Endothelial cell of umbilical vein (primary cell): ENCODE results near the gene CDIPT. TPM values are rescaled to one million over a fixed set of nuclear protein-coding genes. Genes with fewer than 3 reads are reported as not detected.

Experiments
- BruUV-seq: library from RNA; stranded (reverse); fragments of 400-500 nt; replicated peaks from 2 replicates; lab custom pipeline; 2021; lab: Mats Ljungman, UMichigan
- CTCF ChIA-PET: fragments of 300-600, 350-600 bp; sonication (Branson Sonifier 250); formaldehyde crosslinking; loops from one replicate; lab custom pipeline; 2021; ENCODE audit warnings: antibody characterized with exemption, inconsistent platforms; lab: Charles Lee
- POLR2A ChIA-PET: fragments of 300-600, 350-600 bp; sonication (Branson Sonifier 250); formaldehyde crosslinking; loops from one replicate; lab custom pipeline; 2021; ENCODE audit warnings: antibody characterized with exemption, inconsistent platforms; lab: Charles Lee
- DNase-seq: peaks from one replicate; pipeline ENCODE4 v3.0.0-alpha.2; 2011; ENCODE audit warnings: low read depth, low spot score
- FAIRE-seq: peaks from 2 replicates; lab custom pipeline; 2011; peaks lifted over from hg19 to GRCh38; lab: Jason Lieb, UNC
- H2AFZ ChIP-seq: 2 replicates; pipeline ENCODE4 v1.6.0; 2012; ENCODE audit warnings: low read depth, low read length, control low read depth, inconsistent platforms
- H3K27ac ChIP-seq: 2 replicates; pipeline ENCODE4 v1.5.1; 2011; ENCODE audit warnings: low read depth, mild to moderate bottlenecking, control low read depth, low read length, moderate library complexity; ENCODE audit not compliant: insufficient read depth
- H3K27me3 ChIP-seq, 2 experiments: 2 replicates each; pipeline versions ENCODE4 v1.6.0 to v1.6.1; 2011; ENCODE audit warnings: low read length in 2 of 2, mixed read lengths in 1 of 2; ENCODE audit not compliant: control insufficient read depth in 2 of 2, insufficient read depth in 2 of 2
- H3K36me3 ChIP-seq, 2 experiments: 2 replicates in 1 of 2; 3 replicates in 1 of 2; pipeline ENCODE4 v1.5.1; 2011; ENCODE audit warnings: low read length in 2 of 2, mild to moderate bottlenecking in 1 of 2, moderate library complexity in 1 of 2; ENCODE audit not compliant: control insufficient read depth in 2 of 2, insufficient read depth in 2 of 2; ENCODE audit errors: extremely low read depth in 1 of 2
- H3K4me1 ChIP-seq: 3 replicates; pipeline ENCODE4 v1.5.1; 2011; ENCODE audit warnings: mild to moderate bottlenecking, low read length; ENCODE audit not compliant: control insufficient read depth, insufficient read depth; ENCODE audit errors: extremely low read depth
- H3K4me2 ChIP-seq: 2 replicates; pipeline ENCODE4 v1.6.1; 2011; ENCODE audit warnings: low read length, control low read depth, mixed read lengths; ENCODE audit not compliant: insufficient read depth
- H3K4me3 ChIP-seq, 3 experiments: fragments of 200-600 bp in 1 of 3; sonication (generic), shearing (Covaris generic) in 1 of 3; replicated peaks in 1 of 3; 2 replicates each; pipeline ENCODE4 v1.5.1; 2011 to 2016; ENCODE audit warnings: control low read depth in 3 of 3, low read length in 3 of 3, mild to moderate bottlenecking in 2 of 3, inconsistent platforms in 1 of 3, low read depth in 1 of 3, moderate library complexity in 1 of 3; ENCODE audit not compliant: insufficient read depth in 1 of 3
- H3K79me2 ChIP-seq: 2 replicates; pipeline ENCODE4 v1.6.0; 2012; ENCODE audit warnings: low read length, inconsistent platforms; ENCODE audit not compliant: control insufficient read depth, insufficient read depth
- H3K9ac ChIP-seq: replicated peaks from 2 replicates; pipeline ENCODE3; 2011; ENCODE audit warnings: low read length, control low read depth; ENCODE audit not compliant: insufficient read depth; ENCODE audit errors: extremely low read depth
- H3K9me1 ChIP-seq: replicated peaks from 3 replicates; pipeline ENCODE4 v1.6.0; 2011; ENCODE audit warnings: mild to moderate bottlenecking, low read length; ENCODE audit not compliant: control insufficient read depth, insufficient read depth; ENCODE audit errors: extremely low read depth
- H3K9me3 ChIP-seq: replicated peaks from 2 replicates; pipeline ENCODE4 v1.5.1; 2012; ENCODE audit warnings: low read length, inconsistent platforms; ENCODE audit not compliant: control insufficient read depth, insufficient read depth
- H4K20me1 ChIP-seq: replicated peaks from 2 replicates; pipeline ENCODE3; 2011; ENCODE audit warnings: mild to moderate bottlenecking, low read length; ENCODE audit not compliant: control insufficient read depth, insufficient read depth; ENCODE audit errors: extremely low read depth
- FOS ChIP-seq: IDR thresholded peaks from 2 replicates; pipeline ENCODE4 v1.6.1; 2011; ENCODE audit warnings: mild to moderate bottlenecking, low read length, moderate library complexity, borderline replicate concordance; ENCODE audit not compliant: insufficient read depth
- GATA2 ChIP-seq: IDR thresholded peaks from 2 replicates; pipeline ENCODE4 v1.7.0; 2011; ENCODE audit warnings: low read depth, mild to moderate bottlenecking, moderate library complexity, mixed read lengths, low read length; ENCODE audit not compliant: insufficient read length, insufficient read depth
- JUN ChIP-seq: IDR thresholded peaks from 2 replicates; pipeline ENCODE4 v1.6.1; 2011; ENCODE audit warnings: borderline replicate concordance, low read depth; ENCODE audit not compliant: insufficient read length, insufficient read depth
- MYC ChIP-seq: IDR thresholded peaks from one replicate; pipeline ENCODE4 v1.6.1; 2011; ENCODE audit warnings: mild to moderate bottlenecking, low read depth, low read length
- POLR2AphosphoS5 ChIP-seq: IDR thresholded peaks from 2 replicates; pipeline ENCODE4 v1.6.1; 2012; ENCODE audit warnings: low read depth, mild to moderate bottlenecking, control low read depth, low read length, moderate library complexity; ENCODE audit not compliant: insufficient read depth
- dilution Hi-C: fragments of 300-500 bp; cut with MboI; formaldehyde crosslinking; loops from one replicate; pipeline ENCODE4 v1.15.0; 2019; ENCODE audit warnings: low sequenced_read_pairs; ENCODE audit not compliant: extremely low pct_ligation_motif_present
- intact Hi-C: fragments of 100-400 bp; cut with micrococcal nuclease; formaldehyde crosslinking; loops from one replicate; pipeline ENCODE4 v1.10.0; 2022
- polyA plus RNA-seq, 4 experiments: library from polyadenylated mRNA; depleted of rRNA in 3 of 4; stranded (reverse) in 3 of 4; unstranded in 1 of 4; fragments of >200 nt; gene quantifications; 2 replicates each; pipeline versions ENCODE4 v1.2.1 to v1.2.3, GENCODE V29; 2011 to 2012; ENCODE audit warnings: missing spikeins in 1 of 4
- total RNA-seq: library from RNA; stranded (reverse); gene quantifications from 2 replicates; pipeline ENCODE4 v1.2.3, GENCODE V29; 2021
- TF ChIP-seq, protein P1 (sequence below): IDR thresholded peaks from 2 replicates; pipeline ENCODE4 v1.6.1; 2011; ENCODE audit not compliant: insufficient read depth, insufficient read length
- TF ChIP-seq, protein P2 (sequence below), 2 donors: IDR thresholded peaks; 1 replicate in 1 of 2; 2 replicates in 1 of 2; pipeline ENCODE4 v1.5.1; 2011; ENCODE audit warnings: low read length in 2 of 2, mild to moderate bottlenecking in 2 of 2, moderate library complexity in 2 of 2, control low read depth in 1 of 2, inconsistent platforms in 1 of 2, low read depth in 1 of 2; ENCODE audit not compliant: insufficient read depth in 1 of 2; ENCODE audit errors: extremely low read depth in 1 of 2

The CDIPT gene
- total and polyA plus RNA-seq, 2 donors (not counting 3 experiments of a cell fraction or from before 2014, with no cell fraction given) = 68.7 to 161 TPM

DNA sequence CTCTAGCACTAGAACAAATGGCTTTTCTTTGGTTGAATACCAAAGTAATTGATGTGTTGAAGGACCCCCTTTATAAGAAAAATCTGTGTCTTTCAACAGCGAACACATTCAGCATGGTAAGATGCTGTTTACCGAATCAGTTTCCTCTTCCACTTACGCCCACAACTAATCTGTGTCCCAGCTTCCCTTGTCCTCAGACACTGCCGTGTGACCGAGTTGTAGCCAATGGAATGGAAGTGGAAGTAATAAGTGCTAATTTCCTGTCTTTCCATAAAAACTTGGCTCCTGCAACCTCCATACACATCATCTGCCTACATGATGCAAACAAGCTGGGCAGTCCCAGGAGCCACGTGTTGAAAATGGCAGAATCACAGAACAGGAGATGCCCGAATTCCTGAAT lies 10.4 kb downstream of the CDIPT start:
- Histone ChIP-seq H3K4me2 (peak overlapping the region; percentile 38), H3K9me1 (no peaks in the 10 kb centered on the region), H4K20me1 (no peaks in the 10 kb centered on the region), H3K27ac (no peak overlapping the region), H3K4me3 (no peak overlapping the region), H3K36me3 (peaks cover 0 to 1% of the 10 kb centered on the region in 2 experiments), H3K9me3 (no peaks in the 10 kb centered on the region), H3K27me3 (no peaks in the 10 kb centered on the region), H3K9ac (no peak overlapping the region), H3K79me2 (no peaks in the 10 kb centered on the region), H2AFZ (peak overlapping the region; percentile 70), H3K4me1 (peaks cover 5% of the 10 kb centered on the region)
- intact Hi-C loops (no loop called here), dilution Hi-C loops (no loop called here)
- TF ChIP-seq, protein P1, sequence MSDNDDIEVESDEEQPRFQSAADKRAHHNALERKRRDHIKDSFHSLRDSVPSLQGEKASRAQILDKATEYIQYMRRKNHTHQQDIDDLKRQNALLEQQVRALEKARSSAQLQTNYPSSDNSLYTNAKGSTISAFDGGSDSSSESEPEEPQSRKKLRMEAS = peak; percentile 71
- TF ChIP-seq FOS = no peak
- no peak for TF ChIP-seq GATA2
- TF ChIP-seq POLR2AphosphoS5 = no peak
- TF ChIP-seq JUN = no peak
- no peak for TF ChIP-seq MYC
- TF ChIP-seq, protein P2, sequence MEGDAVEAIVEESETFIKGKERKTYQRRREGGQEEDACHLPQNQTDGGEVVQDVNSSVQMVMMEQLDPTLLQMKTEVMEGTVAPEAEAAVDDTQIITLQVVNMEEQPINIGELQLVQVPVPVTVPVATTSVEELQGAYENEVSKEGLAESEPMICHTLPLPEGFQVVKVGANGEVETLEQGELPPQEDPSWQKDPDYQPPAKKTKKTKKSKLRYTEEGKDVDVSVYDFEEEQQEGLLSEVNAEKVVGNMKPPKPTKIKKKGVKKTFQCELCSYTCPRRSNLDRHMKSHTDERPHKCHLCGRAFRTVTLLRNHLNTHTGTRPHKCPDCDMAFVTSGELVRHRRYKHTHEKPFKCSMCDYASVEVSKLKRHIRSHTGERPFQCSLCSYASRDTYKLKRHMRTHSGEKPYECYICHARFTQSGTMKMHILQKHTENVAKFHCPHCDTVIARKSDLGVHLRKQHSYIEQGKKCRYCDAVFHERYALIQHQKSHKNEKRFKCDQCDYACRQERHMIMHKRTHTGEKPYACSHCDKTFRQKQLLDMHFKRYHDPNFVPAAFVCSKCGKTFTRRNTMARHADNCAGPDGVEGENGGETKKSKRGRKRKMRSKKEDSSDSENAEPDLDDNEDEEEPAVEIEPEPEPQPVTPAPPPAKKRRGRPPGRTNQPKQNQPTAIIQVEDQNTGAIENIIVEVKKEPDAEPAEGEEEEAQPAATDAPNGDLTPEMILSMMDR (IDR thresholded peaks at IDR 0.05; ENCODE audit: extremely low read depth in 1 of 2, insufficient read depth in 1 of 2, low read depth in 1 of 2, low read length in 2 of 2) = no peak
- peak; percentile 95 for FAIRE-seq
- POLR2A ChIA-PET = interaction anchor here (1.0 kb wide), 1 partner anchor 45 kb away, joined by 3 read pairs; no protein-coding TSS in a partner anchor
- no TSS peak for BruUV-seq
- CTCF ChIA-PET = interaction anchor here (0.9 to 1.7 kb wide), 7 partner anchors 11 to 179 kb away, joined by 3 to 11 read pairs (median 4); partner anchors contain the start of genes ASPHD1, CDIPT, PAGR1 and SEZ6L2
- DNase-seq = peak; percentile 81
